ENCODE data around the gene CLCN7.

CLCN7 gene

DNA sequence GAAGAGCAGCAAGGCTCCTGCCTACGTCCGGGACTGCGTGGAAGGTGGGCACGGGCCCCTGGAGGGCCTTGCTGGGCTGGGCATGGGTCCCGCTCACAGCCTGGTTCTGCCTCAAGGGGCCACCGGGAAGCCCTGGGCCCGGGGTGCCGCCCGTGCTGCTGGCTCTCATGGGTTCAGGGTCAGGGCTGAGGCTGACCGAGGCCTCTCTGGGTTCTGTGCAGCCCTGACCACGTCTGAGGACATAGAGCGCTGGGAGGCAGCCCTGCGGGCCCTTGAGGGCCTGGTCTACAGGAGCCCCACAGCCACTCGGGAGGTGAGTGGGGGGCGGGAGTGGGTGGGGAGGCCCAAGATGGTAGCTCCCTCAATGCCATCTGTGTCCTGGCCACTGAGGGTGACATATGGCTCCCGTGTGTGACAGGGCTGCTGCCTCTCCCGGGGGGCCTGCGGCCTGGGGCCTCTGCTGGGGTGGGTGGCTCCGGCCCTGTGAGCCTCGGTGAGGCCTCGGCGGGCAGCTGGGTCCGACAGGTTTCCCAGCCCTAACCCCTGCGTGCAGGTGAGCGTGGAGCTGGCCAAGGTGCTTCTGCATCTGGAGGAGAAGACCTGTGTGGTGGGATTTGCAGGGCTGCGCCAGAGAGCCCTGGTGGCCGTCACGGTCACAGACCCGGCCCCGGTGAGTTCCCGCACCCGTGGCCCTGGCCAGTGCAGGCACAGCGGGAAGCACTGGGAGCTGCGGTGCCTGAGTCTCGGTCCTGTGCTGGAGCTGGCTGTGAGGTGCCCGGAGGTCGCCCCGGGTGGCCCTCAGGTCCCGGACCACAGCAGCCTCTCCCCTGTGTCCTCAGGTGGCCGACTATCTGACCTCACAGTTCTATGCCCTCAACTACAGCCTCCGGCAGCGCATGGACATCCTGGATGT is 27.5 kb upstream of the CLCN7 start:
- DNase-seq = no peak

GRCh38 chr16:1501630-1502029 is 26.8 kb upstream of the CLCN7 start:
- no peak for DNase-seq

DNA sequence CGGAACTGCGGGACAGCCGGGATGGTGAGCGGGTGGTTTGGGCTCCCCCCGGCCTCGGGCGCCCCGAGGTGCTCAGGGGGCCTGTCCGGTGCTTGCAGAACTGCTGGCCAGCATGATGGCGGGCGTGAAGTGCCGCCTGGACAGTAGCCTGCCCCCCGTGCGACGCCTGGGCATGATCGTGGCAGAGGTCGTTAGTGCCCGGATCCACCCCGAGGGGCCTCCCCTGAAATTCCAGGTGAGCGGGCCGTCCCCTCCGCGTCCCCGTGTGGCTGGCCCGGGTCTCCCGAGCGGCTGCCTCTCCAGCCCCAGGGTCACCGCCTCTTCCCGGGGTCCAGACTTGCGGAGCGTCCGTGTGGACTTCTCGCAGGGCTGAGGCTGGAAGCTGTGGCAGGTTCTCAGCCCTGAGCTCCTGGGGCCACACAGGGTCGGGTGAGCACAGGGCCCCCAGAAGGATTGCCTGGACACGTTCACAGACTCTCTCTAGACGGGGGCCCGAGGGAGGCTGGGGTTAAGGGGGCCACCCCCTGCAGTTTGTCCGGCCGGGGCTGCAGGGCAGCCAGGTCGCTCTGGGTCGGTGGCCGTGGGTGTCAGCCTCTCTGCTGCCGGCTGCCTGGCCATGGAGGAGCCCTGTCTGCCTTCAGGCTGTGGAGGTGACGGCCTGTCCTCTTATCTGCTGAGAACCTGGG is 25.8 kb upstream of the CLCN7 start:
- DNase-seq = no peak

GRCh38 chr16:1499756-1500464 is 25.1 kb upstream of the CLCN7 start:
- DNase-seq = no peak

GRCh38 chr16:1498899-1499676 is 24.3 kb upstream of the CLCN7 start:
- no peak for DNase-seq

DNA sequence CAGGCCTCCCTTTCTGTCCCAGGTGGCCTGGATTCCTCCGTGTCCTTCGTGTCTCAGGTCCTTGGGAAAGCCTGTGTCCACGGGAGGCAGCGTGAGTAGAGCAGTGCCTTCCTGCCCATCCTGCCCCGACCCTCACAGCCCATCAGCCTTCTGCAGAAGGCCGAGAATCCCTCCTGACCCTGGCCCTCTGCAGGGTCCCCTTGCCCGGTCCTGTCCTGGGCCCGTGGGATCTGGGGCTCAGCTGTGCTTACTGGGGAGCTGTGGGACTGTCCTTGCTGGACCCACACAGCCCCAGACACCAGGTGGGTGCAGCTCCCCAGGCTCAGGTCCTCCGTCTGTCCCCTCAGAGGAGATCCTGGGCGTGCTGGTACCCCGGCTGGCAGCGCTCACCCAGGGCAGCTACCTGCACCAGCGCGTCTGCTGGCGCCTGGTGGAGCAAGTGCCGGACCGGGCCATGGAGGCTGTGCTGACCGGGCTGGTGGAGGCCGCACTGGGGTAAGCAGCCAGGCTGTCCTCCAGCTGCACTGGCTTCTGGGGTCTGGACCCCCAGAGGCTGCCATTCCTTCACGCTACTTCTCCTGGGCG is 22.3 kb upstream of the CLCN7 start:
- no peak for DNase-seq

GRCh38 chr16:1496464-1496863 is 21.6 kb upstream of the CLCN7 start:
- no peak for DNase-seq

- DNase-seq = no peak
These were observed 21.0 kb upstream of the CLCN7 start for GRCh38 chr16:1495889-1496262.

GRCh38 chr16:1495211-1495888 is 20.5 kb upstream of the CLCN7 start:
- no peak for DNase-seq

GRCh38 chr16:1494711-1495110 is 19.9 kb upstream of the CLCN7 start:
- no peak for DNase-seq

GRCh38 chr16:1494129-1494640 is 19.4 kb upstream of the CLCN7 start:
- no peak for DNase-seq

DNA sequence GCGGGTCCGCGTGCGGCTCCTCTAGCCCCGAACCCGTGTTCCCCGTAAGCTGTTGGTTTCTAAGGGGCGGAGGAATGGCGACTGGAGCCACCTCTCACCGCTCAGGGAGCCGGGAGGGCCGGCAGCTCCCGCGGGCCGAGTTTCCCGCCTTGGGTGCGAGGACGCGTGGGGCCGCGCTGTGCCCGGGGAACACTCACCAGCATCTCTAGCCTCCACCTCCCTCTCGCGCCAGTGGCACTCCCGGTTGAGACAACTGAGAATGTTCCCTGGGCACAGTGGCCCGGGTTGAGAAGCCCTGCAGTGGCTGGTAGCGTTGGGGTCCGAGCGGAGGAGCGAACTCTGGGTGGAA is 18.9 kb upstream of the CLCN7 start:
- no peak for DNase-seq

GRCh38 chr16:1492923-1493745 is 18.3 kb upstream of the CLCN7 start, which contains the start of gene TELO2:
TELO2 (plus strand) TSS chr16:1493360; CDS start chr16:1494282, 922 bp downstream.
- peak; percentile 94 for DNase-seq

- DNase-seq = no peak
These were observed 17.5 kb upstream of the CLCN7 start for GRCh38 chr16:1492082-1492922.

GRCh38 chr16:1491327-1491726 is 16.5 kb upstream of the CLCN7 start:
- no peak for DNase-seq

DNA sequence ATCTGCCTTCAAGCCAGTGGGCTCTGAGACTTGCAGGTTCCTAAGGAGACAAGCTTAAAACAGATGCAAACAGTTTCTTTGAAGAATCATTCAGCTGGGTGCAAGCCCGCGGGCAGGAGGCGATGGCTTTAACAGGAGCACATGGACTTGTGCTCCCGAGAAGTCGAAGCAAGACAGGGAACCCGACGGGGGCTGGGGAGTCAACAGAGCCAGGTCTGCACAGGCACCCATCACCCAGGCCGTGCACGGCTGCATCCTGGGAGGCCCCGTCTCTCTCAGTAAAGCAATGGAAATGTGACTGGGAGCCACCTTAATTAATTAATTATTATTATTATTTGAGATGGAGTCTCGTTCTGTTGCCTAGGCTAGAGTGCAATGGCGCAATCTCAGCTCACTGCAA is 14.2 kb upstream of the CLCN7 start:
- DNase-seq = no peak

GRCh38 chr16:1488619-1489018 is 13.8 kb upstream of the CLCN7 start, which contains the start of gene PTX4:
PTX4 (minus strand) TSS chr16:1488944; CDS start chr16:1488909, 35 bp downstream.
- DNase-seq = no peak

DNA sequence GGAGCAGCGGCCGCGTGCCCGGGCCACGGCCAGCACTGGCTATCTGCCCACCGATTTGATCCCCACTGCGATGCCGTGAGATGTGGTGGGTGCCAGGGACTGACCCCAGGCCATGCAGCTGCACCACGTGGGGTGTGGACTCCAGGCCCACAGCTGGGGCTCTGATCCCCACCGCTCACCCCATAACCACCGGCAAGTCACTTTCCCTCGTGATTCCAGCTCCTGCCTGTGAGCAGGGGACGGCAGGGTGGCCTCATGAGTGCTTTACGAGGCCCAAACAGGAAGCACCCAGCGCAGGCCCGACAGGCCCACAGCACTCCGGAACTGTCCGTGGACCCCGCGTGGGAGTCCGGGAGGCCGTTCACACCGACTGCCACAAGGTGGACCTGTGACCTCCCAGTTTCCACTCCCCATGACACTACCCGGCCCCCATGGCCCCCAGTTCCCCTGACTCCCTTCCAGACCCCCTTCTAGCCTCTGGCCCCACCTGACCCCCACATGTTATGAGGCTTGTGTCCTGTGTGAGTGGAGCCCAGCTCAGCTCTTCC is 13.3 kb upstream of the CLCN7 start:
- DNase-seq = no peak

DNA sequence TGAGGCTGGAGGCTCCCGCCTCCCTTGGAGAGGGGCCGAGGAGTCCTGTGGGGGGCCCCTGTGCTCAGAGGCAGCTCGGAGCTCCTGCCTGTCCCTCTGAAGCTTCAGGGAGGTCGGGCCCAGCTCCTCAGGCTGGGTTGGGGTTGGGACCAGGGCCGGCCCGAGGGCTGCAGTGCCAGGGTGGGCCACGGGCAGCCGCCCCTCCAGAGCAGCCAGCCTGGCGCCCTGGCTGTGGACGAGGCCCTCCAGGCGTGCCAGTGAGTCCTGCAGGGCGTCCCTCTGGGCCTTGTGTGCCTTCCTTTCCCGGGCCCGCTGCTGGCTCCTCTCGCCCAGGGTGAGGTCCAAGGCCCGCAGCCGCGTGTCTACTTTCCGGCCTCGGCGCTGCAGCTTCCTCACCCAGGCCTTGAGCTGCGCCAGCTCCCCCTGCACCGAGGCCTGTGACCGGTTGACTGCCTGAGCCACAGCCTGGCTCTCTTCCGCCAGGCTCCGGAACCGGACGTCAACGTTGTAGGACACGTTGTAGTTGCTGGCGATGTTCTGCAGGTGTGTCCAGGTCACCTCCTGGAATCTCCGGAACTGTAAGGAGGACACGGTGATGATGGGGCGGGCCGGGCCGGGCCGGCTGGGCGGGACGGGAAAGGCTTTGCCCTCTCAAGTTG is 12.7 kb upstream of the CLCN7 start:
- DNase-seq = no peak

Measured in CD4-positive, alpha-beta T cell treated with Interleukin-17A for 4 hours (primary cell).